GM21390 (cell line): ENCODE results near the gene SYNM.
"Not testable (repeated sequence)": the region's sequence is repeated elsewhere in the genome, so short reads cannot be mapped to it uniquely, and the experiment has no call there.

Experiments used
- ATAC-seq: cut with Tn5 transposase; IDR thresholded peaks from one replicate; pipeline ENCODE4 v1.9.1; 2021; ENCODE audit not compliant: unreplicated experiment

Gene SYNM, protein sequence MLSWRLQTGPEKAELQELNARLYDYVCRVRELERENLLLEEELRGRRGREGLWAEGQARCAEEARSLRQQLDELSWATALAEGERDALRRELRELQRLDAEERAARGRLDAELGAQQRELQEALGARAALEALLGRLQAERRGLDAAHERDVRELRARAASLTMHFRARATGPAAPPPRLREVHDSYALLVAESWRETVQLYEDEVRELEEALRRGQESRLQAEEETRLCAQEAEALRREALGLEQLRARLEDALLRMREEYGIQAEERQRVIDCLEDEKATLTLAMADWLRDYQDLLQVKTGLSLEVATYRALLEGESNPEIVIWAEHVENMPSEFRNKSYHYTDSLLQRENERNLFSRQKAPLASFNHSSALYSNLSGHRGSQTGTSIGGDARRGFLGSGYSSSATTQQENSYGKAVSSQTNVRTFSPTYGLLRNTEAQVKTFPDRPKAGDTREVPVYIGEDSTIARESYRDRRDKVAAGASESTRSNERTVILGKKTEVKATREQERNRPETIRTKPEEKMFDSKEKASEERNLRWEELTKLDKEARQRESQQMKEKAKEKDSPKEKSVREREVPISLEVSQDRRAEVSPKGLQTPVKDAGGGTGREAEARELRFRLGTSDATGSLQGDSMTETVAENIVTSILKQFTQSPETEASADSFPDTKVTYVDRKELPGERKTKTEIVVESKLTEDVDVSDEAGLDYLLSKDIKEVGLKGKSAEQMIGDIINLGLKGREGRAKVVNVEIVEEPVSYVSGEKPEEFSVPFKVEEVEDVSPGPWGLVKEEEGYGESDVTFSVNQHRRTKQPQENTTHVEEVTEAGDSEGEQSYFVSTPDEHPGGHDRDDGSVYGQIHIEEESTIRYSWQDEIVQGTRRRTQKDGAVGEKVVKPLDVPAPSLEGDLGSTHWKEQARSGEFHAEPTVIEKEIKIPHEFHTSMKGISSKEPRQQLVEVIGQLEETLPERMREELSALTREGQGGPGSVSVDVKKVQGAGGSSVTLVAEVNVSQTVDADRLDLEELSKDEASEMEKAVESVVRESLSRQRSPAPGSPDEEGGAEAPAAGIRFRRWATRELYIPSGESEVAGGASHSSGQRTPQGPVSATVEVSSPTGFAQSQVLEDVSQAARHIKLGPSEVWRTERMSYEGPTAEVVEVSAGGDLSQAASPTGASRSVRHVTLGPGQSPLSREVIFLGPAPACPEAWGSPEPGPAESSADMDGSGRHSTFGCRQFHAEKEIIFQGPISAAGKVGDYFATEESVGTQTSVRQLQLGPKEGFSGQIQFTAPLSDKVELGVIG (N-terminal part only)

GRCh38 chr15:99104788-99105513, at the start of gene SYNM:
SYNM (plus strand) TSS chr15:99105080; CDS start chr15:99105200, 120 bp downstream.
- ATAC-seq: peak; percentile 66

DNA sequence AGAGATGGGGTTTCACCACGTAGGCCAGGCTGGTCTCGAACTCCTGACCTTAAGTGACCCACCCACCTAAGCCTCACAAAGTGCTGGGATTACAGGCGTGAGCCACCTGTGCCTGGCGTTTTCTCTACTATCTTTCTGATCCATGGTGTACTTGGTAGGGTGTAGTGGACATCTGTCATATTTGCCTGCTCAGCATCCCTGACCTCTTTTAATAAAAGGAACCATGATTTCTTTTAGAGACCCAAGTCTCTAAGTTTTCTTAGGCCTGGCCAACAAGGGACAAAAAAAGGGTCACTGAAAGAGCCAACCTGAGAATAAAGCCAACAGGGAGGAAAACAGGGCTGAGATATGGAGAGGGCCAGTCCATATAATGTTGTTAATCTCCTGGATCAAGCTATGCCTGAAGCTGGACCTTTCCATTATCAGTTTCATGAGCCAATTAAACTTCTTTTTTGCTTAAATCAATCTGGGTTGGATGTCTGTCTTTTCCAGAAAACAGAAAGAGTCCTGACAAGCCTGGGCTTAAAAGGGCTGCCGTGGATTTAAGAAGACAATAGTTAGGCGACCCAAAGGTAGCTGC, 49.2 kb upstream of the SYNM start:
- ATAC-seq: no peak

DNA sequence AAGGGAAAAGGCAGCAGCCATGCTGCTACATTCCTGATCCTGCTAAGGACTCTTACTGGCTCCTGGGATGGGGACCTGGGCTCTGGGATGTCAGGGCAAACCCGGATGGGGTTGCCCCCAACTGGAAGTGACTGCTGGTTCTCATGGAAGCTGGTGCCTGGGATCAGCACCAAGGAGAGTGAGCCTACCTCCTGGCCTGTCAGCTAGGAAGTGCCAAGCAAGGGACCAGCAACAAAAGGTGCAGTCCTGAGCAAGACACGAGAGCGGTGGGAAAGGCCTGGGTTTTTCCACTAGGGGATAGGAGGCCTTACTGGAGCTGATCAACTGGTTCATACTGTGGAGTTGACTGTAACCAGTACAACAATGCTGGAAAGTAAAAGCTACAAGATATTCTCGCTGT, 47.9 kb upstream of the SYNM start:
- no peak for ATAC-seq

DNA sequence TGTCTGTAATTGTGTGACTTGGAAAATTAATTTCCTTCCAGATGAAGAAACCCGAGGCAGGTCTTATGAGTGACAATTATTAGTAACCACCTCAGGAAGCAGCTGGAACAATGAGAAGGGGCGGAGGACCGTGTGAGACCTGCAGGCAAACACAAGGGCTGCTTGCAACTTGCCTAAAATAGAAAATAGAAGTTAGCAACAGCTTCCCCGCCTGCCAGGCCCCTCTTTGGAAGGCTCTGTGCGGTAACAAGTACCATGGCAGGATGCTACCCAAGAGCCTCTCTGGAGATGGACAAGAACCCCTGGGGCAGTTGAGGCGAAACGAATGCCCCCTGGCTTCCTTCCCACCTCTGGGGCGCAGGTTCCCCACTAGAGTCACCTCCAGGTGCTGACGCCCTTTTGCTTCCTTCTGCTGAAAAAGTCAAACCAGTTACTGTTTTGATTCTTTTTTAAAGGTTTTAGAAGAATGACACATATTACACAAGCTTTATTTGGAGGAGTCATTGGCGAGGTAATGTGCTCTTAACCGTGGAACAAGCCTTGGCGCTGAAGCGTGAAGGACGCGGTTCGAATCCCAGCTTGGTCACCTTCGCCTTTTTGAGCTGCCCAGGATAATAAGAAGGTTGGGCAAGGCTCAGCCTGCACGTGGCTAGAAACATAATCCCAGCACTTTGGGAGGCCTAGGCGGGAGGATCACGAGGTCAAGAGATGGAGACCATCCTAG, 47.0 kb upstream of the SYNM start:
- no peak for ATAC-seq

GRCh38 chr15:99058421-99058870, 46.4 kb upstream of the SYNM start:
- no peak for ATAC-seq

- peak; percentile 80 for ATAC-seq
Observed at GRCh38 chr15:99059010-99059981, 45.6 kb upstream of the SYNM start.

- not testable (repeated sequence) for ATAC-seq
Observed at GRCh38 chr15:99060186-99060585, 44.7 kb upstream of the SYNM start.

GRCh38 chr15:99062226-99062625, 42.7 kb upstream of the SYNM start:
- ATAC-seq: no peak

DNA sequence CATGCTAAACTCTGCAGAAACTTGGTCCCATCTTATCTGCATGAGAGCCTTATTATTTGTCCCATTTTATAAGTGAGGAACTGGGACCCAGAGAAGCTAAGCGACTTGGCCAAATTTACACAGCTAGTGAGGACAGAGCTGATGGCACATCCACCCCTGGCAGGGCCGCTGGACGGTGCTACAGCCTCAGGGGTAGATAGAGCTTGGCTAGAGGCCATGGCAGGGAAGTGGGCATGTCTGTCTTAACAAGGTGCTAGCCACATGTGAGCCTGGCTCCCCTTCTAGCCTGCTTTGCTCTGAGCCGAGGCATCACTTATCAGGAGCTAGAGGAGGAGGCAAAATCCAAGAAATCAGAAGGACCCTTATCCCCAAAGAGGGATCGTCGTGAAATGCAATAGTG, 36.7 kb upstream of the SYNM start:
- no peak for ATAC-seq

- no peak for ATAC-seq
Observed at GRCh38 chr15:99070208-99070607, 34.7 kb upstream of the SYNM start.

DNA sequence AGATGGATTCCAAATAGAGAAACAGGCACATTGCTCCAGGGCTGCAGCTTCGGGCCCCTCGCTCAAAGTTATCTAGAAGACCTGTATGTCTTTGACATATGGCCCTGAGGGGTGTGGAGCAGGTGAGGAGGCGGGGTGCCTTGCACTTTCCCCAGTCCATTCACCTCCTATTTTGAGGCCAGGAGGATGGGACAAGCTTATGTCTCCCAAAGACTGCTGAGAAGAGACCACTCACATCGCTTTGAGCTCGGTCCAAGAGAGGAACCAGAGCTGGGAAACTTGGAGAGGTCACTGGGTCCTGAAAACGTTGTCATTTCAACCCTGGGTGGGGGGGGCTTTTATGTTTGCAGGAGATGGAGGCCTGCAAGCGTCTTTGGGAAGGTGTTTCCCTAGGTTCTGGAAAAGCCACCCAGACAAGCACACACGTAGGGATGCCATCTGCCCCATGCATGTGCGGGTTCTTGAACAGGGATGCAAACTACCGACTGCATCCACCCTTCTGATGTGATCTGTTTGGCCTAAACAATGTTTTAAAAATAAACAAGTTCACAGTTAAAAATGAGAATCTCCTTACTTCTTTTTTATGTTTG, 33.7 kb upstream of the SYNM start:
- no peak for ATAC-seq

- peak; percentile 40 for ATAC-seq
Observed at GRCh38 chr15:99073008-99073717, 31.7 kb upstream of the SYNM start.

- ATAC-seq: no peak
Observed at GRCh38 chr15:99074446-99074845, 30.4 kb upstream of the SYNM start.

DNA sequence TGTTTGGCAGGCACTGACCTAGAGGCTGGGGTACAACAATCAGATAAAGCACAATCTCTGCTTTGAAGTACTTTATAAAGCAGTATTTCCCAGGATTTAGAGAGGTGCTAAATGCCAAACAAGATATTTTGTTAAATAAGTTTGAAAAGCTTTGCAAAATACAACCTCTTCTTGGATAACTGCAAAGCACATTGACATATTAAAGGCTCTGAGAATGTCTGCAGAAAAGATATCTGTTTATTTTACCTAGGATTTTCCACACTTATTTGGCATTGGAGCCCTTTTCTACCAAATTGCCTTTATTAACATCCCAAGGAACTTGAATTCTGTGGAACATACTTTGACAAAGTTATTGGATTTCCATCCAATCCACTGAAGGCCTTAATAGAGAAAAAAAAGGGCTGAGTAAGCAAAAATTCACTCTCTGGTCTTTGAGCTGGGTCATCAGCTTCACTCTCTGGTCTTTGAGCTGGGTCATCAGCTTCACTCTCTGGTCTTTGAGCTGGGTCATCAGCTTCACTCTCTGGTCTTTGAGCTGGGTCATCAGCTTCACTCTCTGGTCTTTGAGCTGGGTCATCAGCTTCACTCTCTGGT, 29.7 kb upstream of the SYNM start:
- ATAC-seq: not testable (repeated sequence)

DNA sequence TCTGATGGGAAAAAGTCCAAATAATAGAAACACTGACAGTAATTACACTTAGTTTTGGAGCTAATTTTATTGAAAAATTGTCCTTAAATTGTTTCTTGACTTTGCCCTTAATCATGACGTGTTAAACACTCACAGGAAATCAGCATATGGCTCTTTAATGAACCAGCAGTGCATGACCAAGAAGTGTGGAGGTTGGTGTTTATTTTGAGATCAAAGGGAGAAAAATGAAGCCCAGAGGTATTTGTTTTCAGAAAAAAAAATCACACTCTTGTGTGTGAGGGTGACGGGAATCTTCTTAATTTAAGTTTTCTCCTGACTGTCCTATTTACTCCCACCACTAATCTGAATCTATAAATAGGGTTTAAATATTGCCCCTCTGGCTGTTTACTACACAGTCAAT, 28.8 kb upstream of the SYNM start:
- no peak for ATAC-seq

- peak; percentile 90 for ATAC-seq
Observed at GRCh38 chr15:99076555-99077308, 28.1 kb upstream of the SYNM start.
